ENCODE data around the gene RFTN2. TPM values are rescaled to one million over a fixed set of nuclear protein-coding genes. Genes with fewer than 3 reads are reported as not detected.
"Not testable (repeated sequence)": the region's sequence is repeated elsewhere in the genome, so short reads cannot be mapped to it uniquely, and the experiment has no call there.

Gene RFTN2
- total and polyA plus RNA-seq, 2 of the 13 experiments (the other 11 are each of a cell fraction or from before 2014, with no cell fraction given) = not detected

DNA sequence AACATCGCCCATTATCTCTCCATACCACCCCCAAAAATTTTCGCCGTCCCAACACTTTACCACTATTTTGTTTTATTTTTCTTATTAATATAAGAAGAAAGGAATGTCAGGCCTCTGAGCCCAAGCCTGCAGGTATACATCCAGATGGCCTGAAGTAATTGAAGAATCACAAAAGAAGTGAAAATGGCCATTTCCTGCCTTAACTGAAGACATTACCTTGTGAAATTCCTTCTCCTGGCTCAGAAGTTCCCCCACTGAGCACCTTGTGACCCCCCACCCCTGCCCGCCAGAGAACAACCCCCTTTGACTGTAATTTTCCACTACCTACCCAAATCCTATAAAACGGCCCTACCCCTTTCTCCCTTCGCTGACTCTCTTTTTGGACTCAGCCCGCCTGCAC is 88.1 kb downstream of the RFTN2 start:
- H3K36me3 ChIP-seq (replicated peaks in 1 of 2; ENCODE audit: control insufficient read depth in 1 of 2, insufficient read depth in 2 of 2, low read length in 2 of 2); H3K79me2 ChIP-seq (ENCODE audit: insufficient read depth, low read length); DNase-seq (ENCODE audit: low spot score); H3K9me3 ChIP-seq (ENCODE audit: low read length); intact Hi-C loops (cut with micrococcal nuclease; ENCODE audit: unreplicated experiment); H3K4me3 ChIP-seq (replicated peaks in 1 of 3; ENCODE audit: insufficient read depth in 1 of 3, low read depth in 2 of 3, low read length in 3 of 3); H3K27ac ChIP-seq (ENCODE audit: extremely low read length, insufficient read depth, low read length); H3K9ac ChIP-seq (ENCODE audit: insufficient read depth, low read depth, low read length); BruUV-seq (replicated peaks); POLR2A ChIA-PET; ATAC-seq; H4K20me1 ChIP-seq (ENCODE audit: insufficient read depth, low read length); FAIRE-seq; in situ Hi-C loops (cut with HindIII; ENCODE audit: extremely low pct_ligation_motif_present, low pct_unique_long_range_greater_than_20kb); H2AFZ ChIP-seq (ENCODE audit: low read length); CTCF ChIA-PET (ENCODE audit: low intra/inter-chr PET ratio, low total read pairs); H3K4me2 ChIP-seq (ENCODE audit: low read depth, low read length); H3K4me1 ChIP-seq (ENCODE audit: insufficient read depth, low read length): not testable (repeated sequence)
- 51% methylated on average over 7 of the region's 7 CpGs for WGBS (ENCODE audit: low lambda C conversion rate)
- H3K27me3 ChIP-seq (ENCODE audit: control insufficient read depth in 1 of 2, insufficient read depth in 2 of 2, low read length in 2 of 2) = peaks cover 0 to 14% of the 10 kb centered on the region in 2 experiments; a peak in 3 of 5 replicates

- H3K9ac ChIP-seq (ENCODE audit: insufficient read depth, low read depth, low read length); H3K4me2 ChIP-seq (ENCODE audit: low read depth, low read length); H3K9me3 ChIP-seq (ENCODE audit: low read length); POLR2A ChIA-PET; H3K27ac ChIP-seq (ENCODE audit: extremely low read length, insufficient read depth, low read length); H2AFZ ChIP-seq (ENCODE audit: low read length); H3K79me2 ChIP-seq (ENCODE audit: insufficient read depth, low read length); in situ Hi-C loops (cut with HindIII; ENCODE audit: extremely low pct_ligation_motif_present, low pct_unique_long_range_greater_than_20kb); ATAC-seq; intact Hi-C loops (cut with micrococcal nuclease; ENCODE audit: unreplicated experiment); DNase-seq (ENCODE audit: low spot score); H4K20me1 ChIP-seq (ENCODE audit: insufficient read depth, low read length); CTCF ChIA-PET (ENCODE audit: low intra/inter-chr PET ratio, low total read pairs); H3K36me3 ChIP-seq (replicated peaks in 1 of 2; ENCODE audit: control insufficient read depth in 1 of 2, insufficient read depth in 2 of 2, low read length in 2 of 2); FAIRE-seq; H3K4me3 ChIP-seq (replicated peaks in 1 of 3; ENCODE audit: insufficient read depth in 1 of 3, low read depth in 2 of 3, low read length in 3 of 3); BruUV-seq (replicated peaks): not testable (repeated sequence)
- H3K27me3 ChIP-seq (ENCODE audit: control insufficient read depth in 1 of 2, insufficient read depth in 2 of 2, low read length in 2 of 2) = peaks cover 0 to 28% of the 10 kb centered on the region in 2 experiments; a peak in 3 of 5 replicates
- WGBS (ENCODE audit: low lambda C conversion rate) = 13% methylated on average over 3 of the region's 3 CpGs
- H3K4me1 ChIP-seq (ENCODE audit: insufficient read depth, low read length) = peaks cover 15% of the 10 kb centered on the region
Observed at GRCh38 chr2:197580166-197580565, 95.2 kb downstream of the RFTN2 start.

DNA sequence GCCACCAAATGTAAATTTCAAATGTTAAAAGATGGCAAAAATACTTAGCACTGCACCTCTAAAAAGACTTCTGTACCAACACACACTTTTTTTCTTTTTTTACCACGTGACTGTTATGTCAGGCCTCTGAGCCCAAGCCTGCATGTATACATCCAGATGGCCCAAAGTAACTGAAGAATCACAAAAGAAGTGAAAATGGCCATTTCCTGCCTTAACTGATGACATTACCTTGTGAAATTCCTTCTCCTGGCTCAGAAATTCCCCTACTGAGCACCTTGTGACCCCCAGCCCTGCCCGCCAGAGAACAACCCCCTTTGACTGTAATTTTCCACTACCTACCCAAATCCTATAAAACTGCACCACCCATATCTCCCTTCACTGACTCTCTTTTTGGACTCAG is 97.1 kb downstream of the RFTN2 start:
- CTCF ChIA-PET (ENCODE audit: low intra/inter-chr PET ratio, low total read pairs); H3K4me2 ChIP-seq (ENCODE audit: low read depth, low read length); in situ Hi-C loops (cut with HindIII; ENCODE audit: extremely low pct_ligation_motif_present, low pct_unique_long_range_greater_than_20kb): not testable (repeated sequence)

More for the DNA sequence above, 97.1 kb downstream of the RFTN2 start:
- H2AFZ ChIP-seq (ENCODE audit: low read length); H3K4me3 ChIP-seq (replicated peaks in 1 of 3; ENCODE audit: insufficient read depth in 1 of 3, low read depth in 2 of 3, low read length in 3 of 3); ATAC-seq; H3K36me3 ChIP-seq (replicated peaks in 1 of 2; ENCODE audit: control insufficient read depth in 1 of 2, insufficient read depth in 2 of 2, low read length in 2 of 2); intact Hi-C loops (cut with micrococcal nuclease; ENCODE audit: unreplicated experiment); BruUV-seq (replicated peaks); H4K20me1 ChIP-seq (ENCODE audit: insufficient read depth, low read length); H3K27ac ChIP-seq (ENCODE audit: extremely low read length, insufficient read depth, low read length); DNase-seq (ENCODE audit: low spot score); POLR2A ChIA-PET; H3K9ac ChIP-seq (ENCODE audit: insufficient read depth, low read depth, low read length); H3K79me2 ChIP-seq (ENCODE audit: insufficient read depth, low read length); FAIRE-seq: not testable (repeated sequence)
- Histone ChIP-seq H3K27me3 (ENCODE audit: control insufficient read depth in 1 of 2, insufficient read depth in 2 of 2, low read length in 2 of 2) (peaks cover 0 to 28% of the 10 kb centered on the region in 2 experiments; a peak in 3 of 5 replicates), H3K4me1 (ENCODE audit: insufficient read depth, low read length) (peaks cover 15% of the 10 kb centered on the region), H3K9me3 (ENCODE audit: low read length) (peaks cover 21% of the 10 kb centered on the region)
- 45% methylated on average over 2 of the region's 2 CpGs for WGBS (ENCODE audit: low lambda C conversion rate)
- TF ChIP-seq RAD51 (IDR thresholded peaks at IDR 0.05; ENCODE audit: borderline replicate concordance) = peak; percentile 13; the same call in 1 of the 2 replicates

Data from HepG2 (cell line).